HepG2 (cell line): ENCODE results near the gene ARHGAP5. TPM values are rescaled to one million over a fixed set of nuclear protein-coding genes. Genes with fewer than 3 reads are reported as not detected.

Experiments used
- DRAP1 ChIP-seq: IDR thresholded peaks from 2 replicates; pipeline ENCODE4 v1.6.1; 2016; ENCODE audit warnings: missing genetic modification reagents, missing compliant biosample characterization
- GABPA ChIP-seq, 2 experiments: IDR thresholded peaks; 2 replicates each; pipeline ENCODE4 v1.6.1; 2011 to 2016; ENCODE audit warnings: low read depth in 2 of 2, low read length in 1 of 2, missing biosample characterization in 1 of 2, missing genetic modification characterization in 1 of 2
- HMGA1 ChIP-seq: sonication (generic); formaldehyde crosslinking; conservative IDR thresholded peaks from 2 replicates; pipeline ENCODE4 v1.4.0; 2020; ENCODE audit warnings: missing genetic modification reagents
- HOXA7 ChIP-seq: sonication (generic); formaldehyde crosslinking; IDR thresholded peaks from 2 replicates; pipeline ENCODE4 v1.8.1; 2022; ENCODE audit warnings: mild to moderate bottlenecking, missing genetic modification reagents, moderate library complexity
- JARID2 ChIP-seq: sonication (generic); formaldehyde crosslinking; IDR thresholded peaks from 2 replicates; pipeline ENCODE4 v1.8.1; 2023; ENCODE audit warnings: missing genetic modification reagents, inconsistent platforms; ENCODE audit not compliant: insufficient replicate concordance
- KAT7 ChIP-seq: IDR thresholded peaks from 2 replicates; pipeline ENCODE4 v1.6.1; 2018; ENCODE audit warnings: borderline replicate concordance, missing compliant biosample characterization
- MEF2D ChIP-seq: sonication (generic); formaldehyde crosslinking; IDR thresholded peaks from 2 replicates; pipeline ENCODE4 v1.5.1; 2020; ENCODE audit warnings: mild to moderate bottlenecking, missing genetic modification reagents
- NKX3-1 ChIP-seq: sonication (generic); formaldehyde crosslinking; IDR thresholded peaks from 2 replicates; pipeline ENCODE4 v1.5.0; 2020; ENCODE audit warnings: missing genetic modification reagents
- NR3C1 ChIP-seq: sonication (generic); formaldehyde crosslinking; IDR thresholded peaks from 2 replicates; pipeline ENCODE4 v1.4.0; 2020; ENCODE audit warnings: missing genetic modification reagents
- PPARG ChIP-seq: conservative IDR thresholded peaks from 2 replicates; pipeline ENCODE4 v1.6.1; 2016; ENCODE audit warnings: missing biosample characterization, missing genetic modification reagents
- ZKSCAN8 ChIP-seq: IDR thresholded peaks from 2 replicates; pipeline ENCODE4 v1.6.1; 2016; ENCODE audit warnings: borderline replicate concordance, missing genetic modification reagents, missing compliant biosample characterization
- ZNF124 ChIP-seq: sonication (generic); formaldehyde crosslinking; IDR thresholded peaks from 2 replicates; pipeline ENCODE4 v1.4.0; 2020; ENCODE audit warnings: missing genetic modification reagents
- ZNF180 ChIP-seq: sonication (generic); formaldehyde crosslinking; IDR thresholded peaks from 2 replicates; pipeline ENCODE4 v1.4.0; 2020; ENCODE audit warnings: low read depth, missing genetic modification reagents, borderline replicate concordance
- ZNF224 ChIP-seq: sonication (generic); formaldehyde crosslinking; IDR thresholded peaks from 2 replicates; pipeline ENCODE4 v1.5.0; 2020; ENCODE audit warnings: mild to moderate bottlenecking, missing genetic modification reagents
- ZNF292 ChIP-seq: sonication (generic); formaldehyde crosslinking; IDR thresholded peaks from 2 replicates; pipeline ENCODE4 v1.8.1; 2022; ENCODE audit warnings: mild to moderate bottlenecking, low read depth, missing genetic modification reagents, borderline replicate concordance
- ZNF30 ChIP-seq: sonication (generic); formaldehyde crosslinking; IDR thresholded peaks from 2 replicates; pipeline ENCODE4 v1.5.0; 2020; ENCODE audit warnings: mild to moderate bottlenecking, missing genetic modification reagents
- ZNF337 ChIP-seq: sonication (generic); formaldehyde crosslinking; IDR thresholded peaks from 2 replicates; pipeline ENCODE4 v1.5.1; 2020; ENCODE audit warnings: missing genetic modification reagents, low read depth, mild to moderate bottlenecking, borderline replicate concordance
- ZNF354B ChIP-seq: sonication (generic); formaldehyde crosslinking; IDR thresholded peaks from 2 replicates; pipeline ENCODE4 v1.8.0; 2022; ENCODE audit warnings: mild to moderate bottlenecking, missing genetic modification reagents
- ZNF383 ChIP-seq: sonication (generic); formaldehyde crosslinking; IDR thresholded peaks from 2 replicates; pipeline ENCODE4 v1.4.0; 2020; ENCODE audit warnings: missing genetic modification reagents, mild to moderate bottlenecking, borderline replicate concordance
- ZNF431 ChIP-seq: sonication (generic); formaldehyde crosslinking; IDR thresholded peaks from 2 replicates; pipeline ENCODE4 v1.9.0; 2022; ENCODE audit warnings: missing genetic modification reagents, low read depth, mild to moderate bottlenecking, borderline replicate concordance
- ZNF546 ChIP-seq: sonication (generic); formaldehyde crosslinking; conservative IDR thresholded peaks from 2 replicates; pipeline ENCODE4 v1.8.1; 2023; ENCODE audit warnings: mild to moderate bottlenecking, missing genetic modification reagents
- ZNF557 ChIP-seq: sonication (generic); formaldehyde crosslinking; IDR thresholded peaks from 2 replicates; pipeline ENCODE4 v1.4.0; 2020; ENCODE audit warnings: missing genetic modification reagents
- ZNF598 ChIP-seq: sonication (generic); formaldehyde crosslinking; IDR thresholded peaks from 2 replicates; pipeline ENCODE4 v1.5.1; 2020; ENCODE audit warnings: mild to moderate bottlenecking, missing genetic modification reagents, borderline replicate concordance
- ZNF687 ChIP-seq: sonication (generic); formaldehyde crosslinking; IDR thresholded peaks from 2 replicates; pipeline ENCODE4 v1.5.1; 2020; ENCODE audit warnings: mild to moderate bottlenecking, missing genetic modification reagents, moderate library complexity
- ZNF772 ChIP-seq: sonication (generic); formaldehyde crosslinking; IDR thresholded peaks from 2 replicates; pipeline ENCODE4 v1.5.0; 2020; ENCODE audit warnings: mild to moderate bottlenecking, missing genetic modification reagents
- ZNF780A ChIP-seq: sonication (generic); formaldehyde crosslinking; IDR thresholded peaks from 2 replicates; pipeline ENCODE4 v1.8.0; 2022; ENCODE audit warnings: mild to moderate bottlenecking, missing genetic modification reagents, moderate library complexity
- polyA plus RNA-seq, 8 experiments: library from polyadenylated mRNA; depleted of rRNA in 3 of 8; stranded (reverse) in 7 of 8; unstranded in 1 of 8; fragments of >200 nt; fragmentation: Illumina TruSeq in 4 of 8; extraction: Trizol in 4 of 8; gene quantifications; 2 replicates each; pipeline versions ENCODE4 v1.2.1 to v1.2.3, GENCODE V29; 2011 to 2016; ENCODE audit warnings: low read depth in 4 of 8, missing spikeins in 1 of 8, mixed read lengths in 1 of 8; ENCODE audit not compliant: insufficient read depth in 1 of 8
- total RNA-seq, 5 experiments: library from RNA; depleted of rRNA; stranded (reverse); fragments of >200 nt; fragmentation: Illumina TruSeq; extraction: Trizol; gene quantifications; 2 replicates each; pipeline ENCODE4 v1.2.3, GENCODE V29; 2016; ENCODE audit warnings: low read depth in 1 of 5

Gene ARHGAP5
- total and polyA plus RNA-seq, 2 of the 13 experiments (the other 11 are each of a cell fraction or from before 2014, with no cell fraction given) = 33.7 to 144 TPM

- TF ChIP-seq ZNF687 (CRISPR knock-in tag) (no peak), ZNF546 (CRISPR knock-in tag) (no peak), ZNF292 (CRISPR knock-in tag) (no peak), MEF2D (CRISPR knock-in tag) (peak; percentile 15; the same call in 1 of the 2 replicates), ZNF598 (CRISPR knock-in tag) (no peak), ZNF180 (CRISPR knock-in tag) (no peak), ZNF224 (CRISPR knock-in tag) (no peak), PPARG (CRISPR knock-in tag) (0 out of 2 replicates have a peak, but pooled peaks have one; percentile 21), ZNF557 (CRISPR knock-in tag) (no peak), ZNF383 (CRISPR knock-in tag) (no peak), ZKSCAN8 (peak; percentile 36; the same call in 1 of the 2 replicates), DRAP1 (no peak; the same call in 1 of the 2 replicates), ZNF431 (no peak), ZNF30 (CRISPR knock-in tag) (no peak), NR3C1 (CRISPR knock-in tag) (no peak), HOXA7 (CRISPR knock-in tag) (no peak), JARID2 (CRISPR knock-in tag) (no peak), ZNF772 (no peak), GABPA (IDR thresholded peaks at IDR 0.05; ENCODE audit: low read depth, low read length) (no peak), GABPA (CRISPR knock-in tag; IDR thresholded peaks at IDR 0.05; ENCODE audit: low read depth) (no peak), ZNF354B (CRISPR knock-in tag) (no peak), NKX3-1 (CRISPR knock-in tag) (no peak), ZNF780A (CRISPR knock-in tag) (no peak), ZNF337 (CRISPR knock-in tag) (no peak), ZNF124 (0 out of 2 replicates have a peak, but pooled peaks have one; percentile 7), HMGA1 (CRISPR knock-in tag) (no peak), KAT7 (CRISPR knock-in tag) (no peak; the same call in 1 of the 2 replicates)
Observed at GRCh38 chr14:32078858-32079216, 1.7 kb downstream of the ARHGAP5 start (continued).
